Iris pigment epithelial cell (primary cell): ENCODE data around the gene GALNT9.
"Not testable (repeated sequence)": the region's sequence is repeated elsewhere in the genome, so short reads cannot be mapped to it uniquely, and the experiment has no call there.

Experiments used
- DNase-seq: peaks from one replicate; pipeline ENCODE4 v3.0.0-alpha.2; 2011; ENCODE audit warnings: low read depth

GALNT9 gene

DNA sequence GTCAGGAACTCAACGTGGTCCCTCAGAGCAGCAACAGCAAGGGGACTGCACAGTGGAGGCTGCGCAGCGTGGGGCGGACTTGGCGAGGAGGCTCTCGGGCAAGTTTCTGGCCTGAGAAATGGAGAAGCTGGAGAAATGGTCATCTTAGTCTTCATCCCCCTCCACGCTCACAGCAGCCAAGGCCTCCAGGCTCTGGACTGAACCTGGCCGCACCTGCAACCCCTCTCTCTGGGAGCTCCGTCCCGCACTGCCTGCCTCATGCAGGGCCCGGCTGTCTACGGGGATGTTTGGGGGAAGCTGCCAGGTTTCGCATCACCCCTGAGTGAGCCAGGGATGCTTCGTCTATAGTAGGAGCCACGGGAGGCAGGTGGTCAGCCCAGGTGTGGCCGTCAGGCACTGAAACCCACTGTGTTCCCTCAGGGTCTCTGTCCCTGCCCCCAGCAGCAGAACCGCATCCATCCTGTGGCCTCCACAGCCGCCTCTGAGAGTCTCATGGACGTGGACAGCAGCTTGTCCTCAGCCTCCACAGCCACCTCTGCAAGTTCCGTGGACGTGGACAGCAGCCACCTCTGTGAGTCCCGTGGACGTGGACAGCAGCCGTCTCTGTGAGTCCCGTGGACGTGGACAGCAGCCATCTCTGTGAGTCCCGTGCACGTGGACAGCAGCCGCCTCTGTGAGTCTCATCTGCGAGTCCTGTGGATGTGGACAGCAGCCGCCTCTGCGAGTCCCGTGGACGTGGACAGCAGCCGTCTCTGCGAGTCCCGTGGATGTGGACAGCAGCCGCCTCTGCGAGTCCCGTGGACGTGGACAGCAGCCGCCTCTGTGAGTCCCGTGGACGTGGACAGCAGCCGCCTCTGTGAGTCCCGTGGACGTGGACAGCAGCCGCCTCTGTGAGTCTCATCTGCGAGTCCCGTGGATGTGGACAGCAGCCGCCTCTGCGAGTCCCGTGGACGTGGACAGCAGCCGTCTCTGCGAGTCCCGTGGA is 29.1 kb upstream of the GALNT9 start:
- not testable (repeated sequence) for DNase-seq

DNA sequence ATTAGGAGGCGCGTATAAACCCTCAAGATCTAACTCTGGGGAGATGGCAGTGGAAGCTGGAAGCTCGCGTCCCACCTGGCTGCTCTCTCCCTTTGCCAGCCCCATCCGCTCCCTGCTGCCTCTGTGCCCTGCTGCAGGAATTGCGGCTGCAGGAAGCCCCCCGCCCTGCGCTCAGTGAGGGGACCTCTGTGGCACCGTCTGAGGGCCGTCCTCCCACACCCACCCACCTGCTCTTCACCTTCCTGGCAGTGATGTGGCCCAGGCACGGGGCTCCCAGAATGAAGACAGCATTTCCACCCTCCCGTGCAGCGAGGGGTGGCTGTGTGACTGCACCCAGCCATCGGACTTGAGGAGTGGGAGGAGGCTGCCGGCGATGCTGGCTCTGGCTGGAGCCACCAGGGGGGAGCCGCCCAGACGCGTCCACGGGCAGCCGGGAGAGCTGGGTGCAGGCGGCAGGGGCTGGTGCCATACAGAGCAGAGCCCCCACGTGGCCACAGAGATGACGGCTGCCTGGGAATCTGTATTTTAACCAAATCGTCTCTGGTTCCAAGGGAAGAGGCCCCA is 28.3 kb upstream of the GALNT9 start:
- DNase-seq = no peak

DNA sequence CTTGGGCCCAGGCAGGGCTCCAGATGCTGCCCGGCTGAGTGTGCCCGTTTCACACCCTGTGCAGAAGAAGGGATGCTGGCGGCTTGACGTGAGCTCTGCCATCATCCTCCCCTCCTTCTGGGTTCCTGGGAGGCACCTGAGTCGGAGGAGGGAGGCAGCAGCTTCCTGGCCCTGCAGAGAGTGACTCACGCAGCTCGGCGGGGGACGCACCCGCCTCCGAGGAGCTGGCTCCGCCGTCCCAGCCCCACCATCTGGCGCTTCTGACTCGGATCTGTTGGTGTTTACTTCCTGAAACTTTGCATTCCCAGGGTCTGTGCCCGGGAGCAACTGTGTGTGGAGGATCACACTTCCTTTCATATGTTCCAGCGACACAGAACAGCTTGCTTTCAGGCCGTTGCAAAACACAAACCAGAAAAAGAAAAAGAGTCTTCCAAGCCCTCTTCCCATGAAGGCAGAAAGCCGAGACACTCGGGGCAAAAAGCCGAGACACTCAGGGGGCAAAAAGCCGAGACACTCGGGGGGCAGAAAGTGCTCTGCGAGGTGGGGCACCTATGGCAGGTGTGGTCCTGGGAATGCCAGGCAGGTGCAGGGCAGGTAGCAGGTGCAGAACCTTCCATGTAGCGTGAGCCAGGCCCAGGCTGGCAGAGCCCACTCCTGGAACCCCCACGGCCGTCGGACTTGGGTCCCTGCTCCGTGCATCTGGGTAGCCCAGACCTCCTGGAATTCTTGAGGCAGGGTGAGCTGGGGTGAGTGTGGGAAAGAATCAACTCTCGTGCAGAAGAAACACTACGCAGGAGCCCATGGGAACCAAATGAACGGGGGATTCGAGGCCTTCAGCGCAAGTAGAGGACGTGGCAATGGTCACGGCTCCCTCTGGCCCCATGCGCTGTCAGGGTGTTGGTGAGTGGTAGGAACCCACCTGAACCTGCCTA is 27.6 kb upstream of the GALNT9 start:
- DNase-seq = peak; percentile 82

DNA sequence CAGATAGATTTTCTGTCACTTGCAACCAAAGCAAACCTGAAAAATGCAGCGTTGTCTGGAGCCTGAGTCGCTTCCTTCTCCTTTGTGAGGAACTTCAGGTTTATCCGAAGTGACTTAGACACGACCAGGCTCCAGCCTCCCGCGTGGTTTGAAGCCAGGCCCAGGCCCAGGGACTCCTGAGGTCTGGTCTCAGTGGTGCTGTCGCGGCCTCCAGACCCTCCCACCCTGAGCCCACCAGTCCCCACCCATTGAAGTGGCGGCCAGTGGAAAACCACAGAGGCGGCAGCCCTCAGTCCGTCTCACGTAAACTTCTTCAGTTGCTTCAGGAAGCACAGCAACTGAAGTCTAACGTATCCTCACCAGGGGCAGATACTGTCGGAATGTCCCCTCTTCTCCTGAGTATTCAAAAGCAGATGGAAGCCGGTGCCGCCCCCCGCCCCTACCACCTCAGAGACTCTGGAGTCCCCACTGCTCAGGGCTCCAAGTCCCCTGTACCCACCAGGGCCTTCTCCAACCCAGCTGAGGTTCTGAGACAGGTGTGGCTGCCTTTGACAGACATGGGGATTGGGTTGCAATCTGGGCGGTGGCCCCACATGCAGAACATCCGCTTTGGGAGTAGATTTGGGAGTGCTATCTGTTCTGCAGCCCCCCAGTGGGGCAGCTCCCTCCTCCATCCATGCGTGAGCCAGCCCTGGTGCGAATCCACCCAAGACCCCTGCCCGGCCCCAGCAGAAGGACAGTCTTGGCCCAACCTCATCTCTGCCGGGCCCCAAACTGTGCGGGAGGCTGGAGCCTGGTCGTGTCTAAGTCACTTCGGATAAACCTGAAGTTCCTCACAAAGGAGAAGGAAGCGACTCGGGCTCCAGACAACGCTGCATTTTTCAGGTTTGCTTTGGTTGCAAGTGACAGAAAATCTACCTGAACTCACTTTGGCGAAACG is 26.6 kb upstream of the GALNT9 start:
- DNase-seq = no peak

DNA sequence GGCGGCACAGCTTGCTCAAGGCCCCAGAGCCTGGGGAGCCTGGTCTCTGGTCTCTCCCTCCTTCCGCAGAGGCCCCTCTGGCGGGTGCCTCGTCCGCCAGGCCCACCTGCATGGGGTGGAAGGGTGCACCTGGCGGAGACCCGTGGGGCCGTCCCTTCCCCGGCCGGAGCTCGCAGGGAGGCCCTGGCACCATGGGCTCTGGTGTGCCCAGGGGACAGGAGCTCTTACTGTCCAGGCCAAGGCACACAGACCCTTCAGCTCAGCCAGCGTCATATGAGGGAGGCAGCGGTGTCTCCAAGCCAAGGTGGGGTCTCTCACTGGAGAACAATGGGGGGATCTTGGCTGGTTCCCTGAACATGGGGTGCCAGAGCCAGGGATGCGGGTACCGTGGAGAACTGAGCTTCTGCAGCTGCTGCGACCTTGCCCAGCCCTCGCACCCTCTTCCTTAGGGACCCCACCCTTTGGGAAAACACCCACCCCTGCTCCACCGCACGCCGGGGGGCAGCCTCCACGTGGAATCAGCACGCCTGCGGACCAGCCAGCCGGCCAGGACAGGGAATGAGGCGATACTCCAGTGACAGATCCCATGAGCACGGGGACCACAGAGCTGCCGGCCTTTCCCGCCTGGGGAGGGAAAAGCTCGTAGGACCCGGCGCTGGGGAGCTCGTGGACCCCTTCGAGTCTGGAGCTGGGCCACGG is 25.7 kb upstream of the GALNT9 start:
- no peak for DNase-seq

DNA sequence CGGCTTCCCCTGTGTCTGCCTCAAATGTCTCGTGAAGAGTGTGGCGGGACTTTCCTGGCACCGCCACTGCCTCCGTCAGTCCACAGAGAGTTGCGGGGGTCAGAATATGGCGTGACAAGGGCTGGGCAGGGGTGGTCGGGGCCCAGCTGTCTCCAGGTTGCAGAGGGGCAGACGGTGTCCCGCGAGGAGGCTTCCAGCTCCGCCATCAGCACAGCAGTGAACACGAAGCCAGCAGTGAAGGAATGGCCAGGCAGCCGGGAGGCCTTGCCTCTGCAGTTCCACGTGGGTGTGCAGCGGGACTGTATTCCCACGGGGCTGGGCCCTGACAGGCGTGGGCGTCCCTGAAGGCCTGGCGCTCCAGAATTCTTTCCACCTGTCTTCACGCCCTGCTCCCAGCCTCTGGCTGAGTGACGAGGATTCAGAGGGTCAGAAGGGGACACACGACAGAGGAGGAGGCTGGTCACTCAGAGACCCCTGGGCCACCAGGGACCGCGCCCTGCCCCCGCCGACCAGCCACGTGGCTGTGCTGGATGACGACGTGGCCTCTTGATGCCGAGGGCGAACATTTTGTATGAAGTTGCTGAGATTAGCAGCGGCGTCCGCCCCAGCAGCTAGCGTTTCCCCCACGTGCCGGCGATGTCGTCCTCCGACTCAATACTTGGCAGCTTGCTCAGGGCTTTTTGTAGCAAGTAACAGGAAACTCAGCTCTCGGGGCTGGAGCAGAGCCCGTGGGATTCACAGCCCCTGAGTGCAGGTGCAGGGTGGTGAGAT is 25.0 kb upstream of the GALNT9 start:
- DNase-seq = no peak

DNA sequence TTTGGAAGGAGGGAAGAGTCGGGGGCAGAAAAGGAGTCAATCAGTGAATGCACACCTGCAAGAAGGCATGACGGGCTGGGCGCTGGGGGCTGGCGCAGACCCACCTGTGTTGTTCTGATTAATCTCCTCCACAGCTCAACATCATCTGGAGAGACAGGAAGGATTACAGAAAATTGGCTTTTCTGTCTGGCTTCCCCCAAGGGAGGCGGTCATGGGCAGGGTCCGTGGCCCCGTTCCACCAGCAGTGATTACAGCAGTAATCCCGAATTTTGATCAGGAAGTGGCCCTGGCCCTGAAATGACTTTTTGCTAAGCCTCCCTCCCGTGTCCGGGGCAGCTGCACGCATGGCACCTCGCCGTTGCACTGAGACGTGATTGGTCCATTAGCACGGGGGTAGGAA is 24.4 kb upstream of the GALNT9 start:
- no peak for DNase-seq

DNA sequence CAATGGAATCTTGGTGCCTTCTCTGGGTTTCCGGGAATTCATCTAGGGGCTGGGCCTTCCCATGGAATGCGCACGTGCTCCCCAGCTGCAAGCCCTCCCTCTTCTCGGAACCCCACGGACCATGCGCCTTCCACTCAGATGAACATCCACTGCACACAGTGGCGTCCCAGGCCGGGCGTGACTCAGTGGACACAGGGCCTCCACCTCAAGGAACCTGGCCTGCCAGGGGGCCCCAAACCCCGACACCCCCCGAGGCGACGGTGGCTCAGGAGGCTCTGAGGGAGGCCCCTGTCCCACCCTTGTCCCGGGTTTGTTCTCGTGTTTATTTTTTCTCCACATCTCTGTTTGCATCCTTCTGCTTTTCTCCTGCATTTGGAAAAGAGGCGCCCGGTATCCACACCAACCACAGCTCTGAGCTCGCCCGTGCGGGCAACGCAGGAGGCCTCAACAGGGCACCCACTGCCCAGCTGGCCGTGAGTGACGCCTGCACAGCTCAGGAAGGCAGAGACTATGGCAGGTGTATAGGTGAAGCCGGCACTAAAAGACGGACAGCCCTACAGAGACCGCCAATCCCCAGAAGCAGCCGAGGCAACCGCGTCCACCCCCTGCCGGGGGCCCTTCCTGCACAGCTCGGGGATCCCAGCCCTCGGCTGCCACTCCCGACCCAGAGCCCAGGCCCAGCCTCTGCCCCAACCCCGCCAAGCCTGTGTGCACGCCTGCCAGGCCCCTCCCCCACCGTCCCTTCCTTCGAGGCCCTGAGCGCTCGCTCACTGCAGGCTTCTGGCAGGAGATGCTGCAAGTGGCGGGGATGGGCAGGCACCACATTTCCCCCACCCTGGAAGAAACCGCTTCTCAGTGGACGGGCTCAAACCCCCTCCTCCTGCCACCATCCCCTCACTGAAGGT is 23.8 kb upstream of the GALNT9 start:
- DNase-seq = no peak

DNA sequence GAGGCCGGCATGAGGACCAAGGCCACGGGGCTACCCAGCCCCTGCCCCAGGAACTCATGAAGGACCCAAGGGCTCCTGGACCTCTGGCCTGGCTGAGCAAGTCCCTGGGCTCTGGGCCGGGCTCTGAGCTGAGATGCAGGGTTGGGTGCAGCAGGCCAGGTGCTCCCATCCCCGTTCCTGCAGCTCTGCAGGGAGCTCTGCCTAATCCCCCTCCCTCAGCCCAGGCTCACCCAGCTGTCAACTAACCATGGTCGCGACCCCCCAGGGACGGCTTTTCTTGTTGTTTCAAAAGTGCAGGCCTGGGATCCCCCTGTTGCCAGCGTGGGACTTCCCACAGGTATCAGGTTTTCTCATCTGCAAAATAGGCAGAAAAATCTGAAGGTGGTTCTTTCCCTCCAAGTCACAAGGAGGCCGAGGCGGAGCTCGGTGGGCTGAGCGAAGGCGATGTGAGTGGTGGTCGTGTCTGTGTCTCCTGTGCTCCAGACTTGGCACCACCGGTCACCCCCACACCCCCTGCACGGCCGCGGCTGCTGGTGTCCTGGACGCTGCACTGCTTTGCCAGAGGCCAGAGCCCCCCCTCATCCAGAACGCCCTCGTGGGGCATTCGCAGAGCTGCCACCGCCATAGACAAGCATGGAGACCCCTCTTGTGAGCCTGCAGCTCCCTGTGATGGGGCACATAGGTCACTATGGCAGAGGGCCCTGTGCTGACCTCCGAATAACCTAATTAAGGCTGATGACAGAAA is 22.5 kb upstream of the GALNT9 start:
- DNase-seq = no peak

DNA sequence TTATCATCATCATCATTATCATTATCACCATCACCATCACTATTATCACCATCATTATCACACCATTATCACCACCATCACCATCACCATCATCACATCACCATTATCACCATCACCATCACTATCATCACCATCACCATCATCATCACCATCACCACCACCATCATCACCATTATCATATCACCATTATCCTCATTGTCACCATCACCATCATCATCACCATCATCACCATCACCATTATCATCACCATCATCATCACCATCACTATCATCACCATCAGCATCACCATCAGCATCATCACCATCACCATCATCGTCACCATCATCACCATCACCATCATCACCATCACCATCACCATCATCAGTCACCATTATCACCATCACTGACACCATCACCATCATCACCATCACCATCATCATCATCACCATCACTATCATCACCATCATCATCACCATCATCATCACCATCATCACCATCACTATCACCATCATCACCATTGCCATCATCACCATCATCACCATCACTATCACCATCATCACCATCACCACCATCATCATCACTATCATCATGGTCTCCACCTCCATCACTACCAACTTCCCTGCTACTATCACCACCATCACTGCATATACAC is 20.2 kb upstream of the GALNT9 start:
- no peak for DNase-seq

DNA sequence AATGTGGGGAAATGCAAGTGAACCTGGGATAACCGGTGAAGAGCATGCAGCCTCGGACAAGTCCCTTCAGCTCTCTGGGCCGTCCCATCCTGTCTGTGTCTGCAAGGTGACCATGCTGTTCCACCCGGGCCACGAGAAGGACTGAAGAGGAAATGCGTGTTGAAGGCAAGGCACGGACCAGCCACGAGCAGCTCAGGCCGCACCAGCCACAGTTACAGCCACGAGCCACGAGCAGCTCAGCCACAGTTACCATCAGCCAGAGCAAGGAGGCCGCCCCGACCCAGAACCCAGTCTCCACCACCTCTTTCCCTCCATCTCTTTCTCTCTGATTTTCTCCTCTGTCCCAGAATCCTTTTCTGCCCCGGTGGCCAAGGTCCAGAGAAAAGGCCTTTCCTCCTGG is 18.8 kb upstream of the GALNT9 start:
- DNase-seq = no peak

DNA sequence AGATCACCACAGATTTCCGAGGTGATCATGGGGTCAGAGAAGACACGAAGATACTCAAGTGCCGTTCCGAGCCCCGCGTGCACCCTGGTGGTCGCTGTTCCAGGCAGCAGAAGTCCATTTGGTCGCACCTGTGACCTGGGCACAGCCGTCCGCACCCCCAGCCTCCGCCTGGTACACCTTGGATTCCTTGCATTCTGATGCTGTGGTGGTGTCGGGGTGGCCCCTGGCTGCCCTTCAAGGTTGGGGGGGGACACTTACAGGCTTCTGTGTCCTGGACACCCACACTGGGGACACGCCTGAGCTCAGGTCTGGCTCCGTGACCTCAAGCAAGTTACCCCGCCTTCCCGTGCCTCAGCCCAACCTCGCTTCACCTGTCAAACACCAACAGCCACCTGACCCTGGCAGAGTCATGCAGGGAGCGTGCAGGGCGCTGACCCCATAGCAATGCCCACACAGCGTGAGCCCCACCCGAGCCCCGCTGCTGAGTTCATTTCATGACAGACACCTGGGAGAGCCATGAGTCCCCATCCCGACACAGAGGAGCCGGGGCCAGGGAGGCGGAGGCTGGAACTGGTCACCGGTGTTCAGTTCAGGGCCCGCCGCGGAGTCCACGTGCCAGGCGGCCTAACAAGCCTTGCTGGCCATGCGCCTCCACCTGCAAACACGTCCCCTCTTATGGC is 17.9 kb upstream of the GALNT9 start:
- DNase-seq = no peak

DNA sequence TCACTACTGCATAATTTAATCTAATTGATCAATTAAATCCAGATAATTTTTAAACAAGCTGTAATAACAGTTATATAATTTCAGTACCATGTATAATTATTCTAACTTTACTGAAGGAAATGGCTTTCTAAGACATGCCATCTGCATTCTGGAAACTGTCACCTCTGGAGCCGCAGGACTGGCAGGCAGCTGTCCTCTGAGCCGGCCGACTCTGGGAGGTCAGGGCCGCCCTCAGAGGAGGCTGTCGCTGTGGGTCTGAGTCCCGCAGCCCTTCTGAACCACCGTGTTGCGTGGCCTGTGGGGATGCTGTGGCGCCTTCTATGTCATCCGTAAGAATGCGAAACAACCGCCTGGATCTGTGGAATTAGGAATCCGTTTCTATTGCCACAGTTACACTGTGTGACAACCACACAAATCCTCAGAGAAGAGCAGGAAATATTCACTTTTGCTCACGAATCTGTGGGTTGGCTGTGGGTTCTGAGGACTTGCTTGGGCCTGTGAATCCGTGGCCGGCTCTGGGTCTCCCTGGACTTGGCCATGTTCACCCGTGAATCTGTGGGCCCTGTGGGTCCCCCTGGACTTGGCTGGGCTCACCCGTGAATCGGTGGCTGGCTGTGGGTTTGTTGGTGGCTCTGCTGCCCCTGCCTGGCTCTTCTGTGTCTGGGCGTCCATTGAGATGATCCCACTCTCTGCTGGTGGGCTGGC is 17.2 kb upstream of the GALNT9 start:
- DNase-seq = no peak

DNA sequence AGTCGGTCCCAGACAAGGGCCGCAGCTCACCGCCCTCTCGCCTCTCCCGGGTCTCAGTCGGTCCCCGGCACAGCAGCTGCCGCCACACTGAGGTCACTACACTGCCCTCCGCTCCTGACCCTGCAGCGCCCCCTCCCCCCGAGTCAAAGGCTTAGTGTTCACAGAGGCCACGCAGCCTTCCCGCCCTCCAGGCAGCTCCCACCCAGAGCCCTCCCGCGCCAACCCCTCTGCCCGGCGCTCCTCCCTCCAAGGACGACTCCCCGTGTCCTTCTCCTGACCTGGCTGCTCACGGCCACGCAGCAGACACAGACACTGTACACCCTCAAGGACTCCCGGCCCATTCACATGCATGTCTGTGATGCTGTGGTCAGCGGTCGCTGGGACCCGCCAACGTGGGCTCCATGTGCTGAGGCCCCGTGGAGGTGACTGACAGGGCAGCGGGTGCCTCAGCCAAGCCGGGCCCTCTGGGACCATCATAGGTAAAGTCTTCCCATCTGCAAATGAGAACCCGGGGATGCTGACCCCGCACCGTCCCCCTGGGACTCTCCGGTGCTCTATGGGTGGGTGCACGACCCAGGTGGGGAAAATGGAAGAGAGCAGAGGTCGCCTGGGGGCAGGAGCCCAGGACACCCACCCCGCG is 16.3 kb upstream of the GALNT9 start:
- no peak for DNase-seq

DNA sequence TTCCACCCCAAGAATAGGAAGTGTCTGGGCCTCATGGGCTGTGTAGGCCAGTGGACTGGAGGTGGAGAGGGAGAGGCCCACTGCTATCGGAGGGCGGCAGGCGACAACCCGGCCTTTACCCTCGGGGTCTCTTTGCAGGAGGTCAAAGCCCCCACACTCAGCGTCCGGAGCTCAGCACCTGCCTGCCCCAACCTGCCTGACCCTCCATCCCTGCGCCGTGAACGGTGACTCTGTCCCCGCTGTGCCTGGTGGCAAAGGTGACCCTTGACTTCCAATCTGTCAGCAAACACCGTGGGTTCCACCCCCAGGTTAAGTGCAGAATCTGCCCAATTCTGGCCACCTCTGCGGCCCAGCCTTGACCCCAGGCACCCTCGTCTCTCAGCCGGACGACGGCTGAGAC is 15.7 kb upstream of the GALNT9 start:
- no peak for DNase-seq

DNA sequence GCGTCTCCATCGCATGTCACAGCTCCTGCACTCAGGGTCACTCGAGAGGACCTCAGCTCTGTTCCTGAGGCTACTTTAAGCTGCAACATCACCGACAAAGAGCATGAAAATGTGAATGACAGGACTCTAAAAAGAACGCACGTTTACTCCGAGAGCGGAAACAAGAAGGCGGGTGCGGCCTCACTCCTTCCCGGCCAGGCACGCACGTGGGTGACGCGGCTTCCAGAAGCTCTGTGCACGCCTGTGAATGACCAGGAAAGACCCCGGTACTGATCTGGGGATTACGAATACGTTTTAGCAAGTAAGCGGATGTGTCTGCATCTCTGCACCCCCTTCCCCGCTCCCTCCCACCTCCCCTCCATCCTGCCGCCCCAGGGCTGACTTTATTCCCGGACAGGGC is 15.2 kb upstream of the GALNT9 start:
- DNase-seq = no peak
